WTC11 (cell line): ENCODE measurements around the gene OPA1. TPM values are rescaled to one million over a fixed set of nuclear protein-coding genes. Genes with fewer than 3 reads are reported as not detected.

Source experiments
- ATAC-seq: fragments of 200-7000 bp; cut with Tn5 transposase; 2 replicates; pipeline ENCODE4 v1.10.0; 2021; ENCODE audit warnings: mild to moderate bottlenecking, moderate library complexity
- CTCF ChIA-PET: fragments of 300-600 bp; sonication (Branson Sonifier 250); formaldehyde crosslinking; loops from one replicate; lab custom pipeline; 2021; ENCODE audit warnings: antibody characterized with exemption; lab: Charles Lee
- POLR2A ChIA-PET: fragments of 350-600 bp; sonication (Branson Sonifier 250); formaldehyde crosslinking; loops from one replicate; lab custom pipeline; 2021; ENCODE audit warnings: antibody characterized with exemption; lab: Charles Lee
- DNase-seq: peaks from one replicate; pipeline ENCODE4 v3.0.0; 2021; ENCODE audit warnings: low spot score
- H3K27ac Mint-ChIP-seq: 2 replicates; pipeline ENCODE4 v1.8.0; 2021; ENCODE audit warnings: mixed read lengths
- H3K27me3 Mint-ChIP-seq: 2 replicates; pipeline ENCODE4 v1.8.0; 2021; ENCODE audit warnings: low read depth, mild to moderate bottlenecking, moderate library complexity, mixed read lengths
- H3K36me3 Mint-ChIP-seq: 2 replicates; pipeline ENCODE4 v1.8.0; 2021; ENCODE audit warnings: mixed read lengths
- H3K4me1 Mint-ChIP-seq: 2 replicates; pipeline ENCODE4 v1.8.0; 2022; ENCODE audit warnings: mixed read lengths
- H3K4me3 Mint-ChIP-seq: 2 replicates; pipeline ENCODE4 v1.8.0; 2021; ENCODE audit warnings: mild to moderate bottlenecking, moderate library complexity, mixed read lengths
- H3K9me3 Mint-ChIP-seq: 2 replicates; pipeline ENCODE4 v1.8.0; 2021; ENCODE audit warnings: mixed read lengths
- ATF1 ChIP-seq: sonication (generic); formaldehyde crosslinking; IDR thresholded peaks from 2 replicates; pipeline ENCODE4 v1.8.1; 2023; ENCODE audit warnings: mild to moderate bottlenecking, moderate library complexity, missing genetic modification reagents
- ELF4 ChIP-seq: sonication (generic); formaldehyde crosslinking; IDR thresholded peaks from 2 replicates; pipeline ENCODE4 v1.8.1; 2022; ENCODE audit warnings: low read depth, mild to moderate bottlenecking, moderate library complexity, missing genetic modification reagents
- GABPB1 ChIP-seq: sonication (generic); formaldehyde crosslinking; IDR thresholded peaks from 2 replicates; pipeline ENCODE4 v1.8.1; 2023; ENCODE audit warnings: mild to moderate bottlenecking, missing genetic modification reagents
- KAT7 ChIP-seq: sonication (generic); formaldehyde crosslinking; IDR thresholded peaks from 2 replicates; pipeline ENCODE4 v1.8.1; 2023; ENCODE audit warnings: missing genetic modification reagents, mild to moderate bottlenecking, borderline replicate concordance
- MYBL2 ChIP-seq: sonication (generic); formaldehyde crosslinking; IDR thresholded peaks from 2 replicates; pipeline ENCODE4 v1.8.1; 2023; ENCODE audit warnings: mild to moderate bottlenecking, moderate library complexity, missing genetic modification reagents
- NFYB ChIP-seq: sonication (generic); formaldehyde crosslinking; conservative IDR thresholded peaks from 2 replicates; pipeline ENCODE4 v1.8.0; 2022; ENCODE audit warnings: low read depth, missing genetic modification reagents
- RELA ChIP-seq: sonication (generic); formaldehyde crosslinking; IDR thresholded peaks from 2 replicates; pipeline ENCODE4 v1.8.1; 2022; ENCODE audit warnings: missing genetic modification reagents, mild to moderate bottlenecking, borderline replicate concordance
- SMAD4 ChIP-seq: sonication (generic); formaldehyde crosslinking; IDR thresholded peaks from 2 replicates; pipeline ENCODE4 v1.8.0; 2022; ENCODE audit warnings: mild to moderate bottlenecking, missing genetic modification reagents
- SOX15 ChIP-seq: fragments of 250-450 bp; sonication (Bioruptor Pico); IDR thresholded peaks from 2 replicates; pipeline ENCODE4 v1.9.0; 2021; ENCODE audit warnings: mild to moderate bottlenecking
- ZBTB21 ChIP-seq: sonication (generic); formaldehyde crosslinking; IDR thresholded peaks from 2 replicates; pipeline ENCODE4 v1.8.1; 2023; ENCODE audit warnings: mild to moderate bottlenecking, missing genetic modification reagents, borderline replicate concordance
- ZNF121 ChIP-seq: sonication (generic); formaldehyde crosslinking; IDR thresholded peaks from 2 replicates; pipeline ENCODE4 v1.8.0; 2023; ENCODE audit warnings: missing genetic modification reagents
- ZNF396 ChIP-seq: fragments of 250-450 bp; sonication (Bioruptor Pico); IDR thresholded peaks from 2 replicates; pipeline ENCODE4 v1.8.0; 2021; ENCODE audit warnings: mild to moderate bottlenecking, moderate library complexity, borderline replicate concordance
- total RNA-seq: library from RNA; stranded (reverse); gene quantifications from 3 replicates; pipeline ENCODE4 v1.2.3, GENCODE V29; 2021
- TF ChIP-seq, protein P1 (sequence below): sonication (generic); formaldehyde crosslinking; IDR thresholded peaks from 2 replicates; pipeline ENCODE4 v1.8.1; 2023; ENCODE audit warnings: mild to moderate bottlenecking, missing genetic modification reagents
- TF ChIP-seq, protein P2 (sequence below): sonication (generic); formaldehyde crosslinking; IDR thresholded peaks from 2 replicates; pipeline ENCODE4 v1.8.0; 2022; ENCODE audit warnings: mild to moderate bottlenecking, missing genetic modification reagents
- TF ChIP-seq, protein P3 (sequence below): sonication (generic); formaldehyde crosslinking; IDR thresholded peaks from 2 replicates; pipeline ENCODE4 v1.8.0; 2023; ENCODE audit warnings: mild to moderate bottlenecking, missing genetic modification reagents
- TF ChIP-seq, protein P4 (sequence below): sonication (generic); formaldehyde crosslinking; IDR thresholded peaks from 2 replicates; pipeline ENCODE4 v1.8.1; 2023; ENCODE audit warnings: mild to moderate bottlenecking, missing genetic modification reagents, moderate library complexity
- TF ChIP-seq, protein P5 (sequence below): sonication (generic); formaldehyde crosslinking; IDR thresholded peaks from 2 replicates; pipeline ENCODE4 v1.8.0; 2022; ENCODE audit warnings: missing genetic modification reagents
- TF ChIP-seq, protein P6 (sequence below): fragments of 250-450 bp; sonication (Bioruptor Pico); IDR thresholded peaks from 2 replicates; pipeline ENCODE4 v1.9.0; 2021; ENCODE audit warnings: mild to moderate bottlenecking
- TF ChIP-seq, protein P7 (sequence below): sonication (generic); formaldehyde crosslinking; IDR thresholded peaks from 2 replicates; pipeline ENCODE4 v1.8.0; 2022; ENCODE audit warnings: mild to moderate bottlenecking, missing genetic modification reagents

OPA1 gene
- total RNA-seq, 1 experiment from 2014 or later: 84.7 TPM

DNA sequence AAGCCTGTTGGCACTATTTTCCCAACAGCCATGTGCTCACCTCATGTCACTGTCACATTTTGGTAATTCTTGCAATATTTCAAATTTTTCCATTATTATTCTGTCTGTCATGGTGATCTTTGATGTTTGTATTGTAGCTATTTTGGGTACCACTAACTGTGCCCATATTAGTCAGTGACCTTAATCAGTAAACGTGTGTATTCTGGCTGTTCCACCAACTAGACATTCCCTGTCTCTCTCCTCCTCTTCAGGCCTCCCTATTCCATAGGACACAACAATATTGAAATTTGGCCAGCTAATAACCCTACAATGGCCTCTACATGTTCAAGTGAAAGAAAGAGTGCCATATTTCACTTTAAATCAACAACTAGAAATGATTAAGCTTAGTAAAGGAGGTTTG is 88.6 kb downstream of the OPA1 start:
- ChIA-PET CTCF (interaction anchor here (0.7 kb wide), 1 partner anchor 23 kb away, joined by 4 read pairs; no protein-coding TSS in a partner anchor), POLR2A (interaction anchor here (0.5 to 1.1 kb wide), 2 partner anchors 10 to 64 kb away, joined by 3 read pairs; no protein-coding TSS in a partner anchor)
- Mint-ChIP-seq H3K27me3 (no peaks in the 10 kb centered on the region), H3K36me3 (no peaks in the 10 kb centered on the region), H3K4me3 (no peak overlapping the region), H3K27ac (no peak overlapping the region), H3K4me1 (peaks cover 9% of the 10 kb centered on the region), H3K9me3 (no peaks in the 10 kb centered on the region)
- TF ChIP-seq SMAD4 (CRISPR knock-in tag) (no peak), MYBL2 (CRISPR knock-in tag) (no peak), NFYB (CRISPR knock-in tag) (no peak), GABPB1 (no peak), RELA (no peak)
- TF ChIP-seq, protein P1, sequence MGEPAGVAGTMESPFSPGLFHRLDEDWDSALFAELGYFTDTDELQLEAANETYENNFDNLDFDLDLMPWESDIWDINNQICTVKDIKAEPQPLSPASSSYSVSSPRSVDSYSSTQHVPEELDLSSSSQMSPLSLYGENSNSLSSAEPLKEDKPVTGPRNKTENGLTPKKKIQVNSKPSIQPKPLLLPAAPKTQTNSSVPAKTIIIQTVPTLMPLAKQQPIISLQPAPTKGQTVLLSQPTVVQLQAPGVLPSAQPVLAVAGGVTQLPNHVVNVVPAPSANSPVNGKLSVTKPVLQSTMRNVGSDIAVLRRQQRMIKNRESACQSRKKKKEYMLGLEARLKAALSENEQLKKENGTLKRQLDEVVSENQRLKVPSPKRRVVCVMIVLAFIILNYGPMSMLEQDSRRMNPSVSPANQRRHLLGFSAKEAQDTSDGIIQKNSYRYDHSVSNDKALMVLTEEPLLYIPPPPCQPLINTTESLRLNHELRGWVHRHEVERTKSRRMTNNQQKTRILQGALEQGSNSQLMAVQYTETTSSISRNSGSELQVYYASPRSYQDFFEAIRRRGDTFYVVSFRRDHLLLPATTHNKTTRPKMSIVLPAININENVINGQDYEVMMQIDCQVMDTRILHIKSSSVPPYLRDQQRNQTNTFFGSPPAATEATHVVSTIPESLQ (CRISPR knock-in tag): no peak
- TF ChIP-seq, protein P2, sequence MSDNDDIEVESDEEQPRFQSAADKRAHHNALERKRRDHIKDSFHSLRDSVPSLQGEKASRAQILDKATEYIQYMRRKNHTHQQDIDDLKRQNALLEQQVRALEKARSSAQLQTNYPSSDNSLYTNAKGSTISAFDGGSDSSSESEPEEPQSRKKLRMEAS (CRISPR knock-in tag): no peak
- TF ChIP-seq, protein P3, sequence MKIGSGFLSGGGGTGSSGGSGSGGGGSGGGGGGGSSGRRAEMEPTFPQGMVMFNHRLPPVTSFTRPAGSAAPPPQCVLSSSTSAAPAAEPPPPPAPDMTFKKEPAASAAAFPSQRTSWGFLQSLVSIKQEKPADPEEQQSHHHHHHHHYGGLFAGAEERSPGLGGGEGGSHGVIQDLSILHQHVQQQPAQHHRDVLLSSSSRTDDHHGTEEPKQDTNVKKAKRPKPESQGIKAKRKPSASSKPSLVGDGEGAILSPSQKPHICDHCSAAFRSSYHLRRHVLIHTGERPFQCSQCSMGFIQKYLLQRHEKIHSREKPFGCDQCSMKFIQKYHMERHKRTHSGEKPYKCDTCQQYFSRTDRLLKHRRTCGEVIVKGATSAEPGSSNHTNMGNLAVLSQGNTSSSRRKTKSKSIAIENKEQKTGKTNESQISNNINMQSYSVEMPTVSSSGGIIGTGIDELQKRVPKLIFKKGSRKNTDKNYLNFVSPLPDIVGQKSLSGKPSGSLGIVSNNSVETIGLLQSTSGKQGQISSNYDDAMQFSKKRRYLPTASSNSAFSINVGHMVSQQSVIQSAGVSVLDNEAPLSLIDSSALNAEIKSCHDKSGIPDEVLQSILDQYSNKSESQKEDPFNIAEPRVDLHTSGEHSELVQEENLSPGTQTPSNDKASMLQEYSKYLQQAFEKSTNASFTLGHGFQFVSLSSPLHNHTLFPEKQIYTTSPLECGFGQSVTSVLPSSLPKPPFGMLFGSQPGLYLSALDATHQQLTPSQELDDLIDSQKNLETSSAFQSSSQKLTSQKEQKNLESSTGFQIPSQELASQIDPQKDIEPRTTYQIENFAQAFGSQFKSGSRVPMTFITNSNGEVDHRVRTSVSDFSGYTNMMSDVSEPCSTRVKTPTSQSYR (CRISPR knock-in tag): no peak
- TF ChIP-seq, protein P4, sequence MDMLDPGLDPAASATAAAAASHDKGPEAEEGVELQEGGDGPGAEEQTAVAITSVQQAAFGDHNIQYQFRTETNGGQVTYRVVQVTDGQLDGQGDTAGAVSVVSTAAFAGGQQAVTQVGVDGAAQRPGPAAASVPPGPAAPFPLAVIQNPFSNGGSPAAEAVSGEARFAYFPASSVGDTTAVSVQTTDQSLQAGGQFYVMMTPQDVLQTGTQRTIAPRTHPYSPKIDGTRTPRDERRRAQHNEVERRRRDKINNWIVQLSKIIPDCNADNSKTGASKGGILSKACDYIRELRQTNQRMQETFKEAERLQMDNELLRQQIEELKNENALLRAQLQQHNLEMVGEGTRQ (CRISPR knock-in tag): no peak
- DNase-seq (no peak), ATAC-seq (no peak)

DNA sequence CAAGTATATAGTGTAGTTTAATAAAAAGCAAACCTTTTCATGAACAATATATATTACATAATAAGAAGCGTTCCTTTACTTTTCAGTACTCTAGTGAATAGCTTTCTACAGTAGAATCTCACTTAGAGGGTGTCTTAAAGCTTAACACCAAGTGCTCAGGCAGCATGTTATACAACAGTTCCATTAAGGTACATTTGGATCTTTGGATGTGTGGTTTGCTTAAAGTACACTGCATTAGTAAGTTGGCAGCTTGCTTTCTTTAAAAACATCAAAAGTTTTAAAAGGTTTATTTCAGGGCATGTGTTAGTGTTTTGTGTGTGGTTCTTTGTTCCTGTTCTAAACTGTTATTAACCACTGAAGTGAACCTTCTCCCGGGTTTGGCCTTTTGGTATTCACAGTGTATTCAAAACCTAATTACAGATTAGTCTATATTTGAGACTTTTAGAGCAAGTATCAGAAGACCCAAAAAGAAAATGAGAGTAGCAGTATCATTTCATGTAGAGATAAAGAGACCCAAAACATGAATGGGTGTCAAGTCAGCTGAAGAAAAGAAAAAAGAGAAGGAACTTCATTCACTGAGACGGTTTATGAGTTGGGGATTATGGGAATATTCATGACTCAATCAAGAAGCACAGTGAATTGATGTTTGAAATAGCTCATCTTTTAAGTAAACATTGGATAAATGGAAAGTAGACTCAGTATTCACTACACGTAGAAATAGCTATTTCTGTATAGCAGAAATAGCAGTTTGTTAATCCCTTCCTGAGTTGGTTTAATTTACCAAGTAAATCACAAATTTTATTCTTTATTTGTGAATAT is 93.9 kb downstream of the OPA1 start:
- Mint-ChIP-seq H3K27me3 (no peaks in the 10 kb centered on the region; the same call in 1 of the 2 replicates), H3K36me3 (no peaks in the 10 kb centered on the region), H3K4me1 (peaks cover 5% of the 10 kb centered on the region; the same call in 1 of the 2 replicates), H3K9me3 (no peaks in the 10 kb centered on the region), H3K4me3 (no peak overlapping the region), H3K27ac (no peak overlapping the region)
- CTCF ChIA-PET: no interaction called here
- POLR2A ChIA-PET: no interaction called here
- ATAC-seq: no peak
- DNase-seq: no peak
- TF ChIP-seq ZNF121 (no peak), GABPB1 (no peak), SOX15 (CRISPR knock-in tag) (no peak), ELF4 (CRISPR knock-in tag) (no peak), ZNF396 (no peak), ATF1 (CRISPR knock-in tag) (no peak), ZBTB21 (CRISPR knock-in tag) (no peak), MYBL2 (CRISPR knock-in tag) (no peak), KAT7 (CRISPR knock-in tag) (no peak)
- TF ChIP-seq, protein P5, sequence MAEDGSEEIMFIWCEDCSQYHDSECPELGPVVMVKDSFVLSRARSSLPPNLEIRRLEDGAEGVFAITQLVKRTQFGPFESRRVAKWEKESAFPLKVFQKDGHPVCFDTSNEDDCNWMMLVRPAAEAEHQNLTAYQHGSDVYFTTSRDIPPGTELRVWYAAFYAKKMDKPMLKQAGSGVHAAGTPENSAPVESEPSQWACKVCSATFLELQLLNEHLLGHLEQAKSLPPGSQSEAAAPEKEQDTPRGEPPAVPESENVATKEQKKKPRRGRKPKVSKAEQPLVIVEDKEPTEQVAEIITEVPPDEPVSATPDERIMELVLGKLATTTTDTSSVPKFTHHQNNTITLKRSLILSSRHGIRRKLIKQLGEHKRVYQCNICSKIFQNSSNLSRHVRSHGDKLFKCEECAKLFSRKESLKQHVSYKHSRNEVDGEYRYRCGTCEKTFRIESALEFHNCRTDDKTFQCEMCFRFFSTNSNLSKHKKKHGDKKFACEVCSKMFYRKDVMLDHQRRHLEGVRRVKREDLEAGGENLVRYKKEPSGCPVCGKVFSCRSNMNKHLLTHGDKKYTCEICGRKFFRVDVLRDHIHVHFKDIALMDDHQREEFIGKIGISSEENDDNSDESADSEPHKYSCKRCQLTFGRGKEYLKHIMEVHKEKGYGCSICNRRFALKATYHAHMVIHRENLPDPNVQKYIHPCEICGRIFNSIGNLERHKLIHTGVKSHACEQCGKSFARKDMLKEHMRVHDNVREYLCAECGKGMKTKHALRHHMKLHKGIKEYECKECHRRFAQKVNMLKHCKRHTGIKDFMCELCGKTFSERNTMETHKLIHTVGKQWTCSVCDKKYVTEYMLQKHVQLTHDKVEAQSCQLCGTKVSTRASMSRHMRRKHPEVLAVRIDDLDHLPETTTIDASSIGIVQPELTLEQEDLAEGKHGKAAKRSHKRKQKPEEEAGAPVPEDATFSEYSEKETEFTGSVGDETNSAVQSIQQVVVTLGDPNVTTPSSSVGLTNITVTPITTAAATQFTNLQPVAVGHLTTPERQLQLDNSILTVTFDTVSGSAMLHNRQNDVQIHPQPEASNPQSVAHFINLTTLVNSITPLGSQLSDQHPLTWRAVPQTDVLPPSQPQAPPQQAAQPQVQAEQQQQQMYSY: no peak
- TF ChIP-seq, protein P6, sequence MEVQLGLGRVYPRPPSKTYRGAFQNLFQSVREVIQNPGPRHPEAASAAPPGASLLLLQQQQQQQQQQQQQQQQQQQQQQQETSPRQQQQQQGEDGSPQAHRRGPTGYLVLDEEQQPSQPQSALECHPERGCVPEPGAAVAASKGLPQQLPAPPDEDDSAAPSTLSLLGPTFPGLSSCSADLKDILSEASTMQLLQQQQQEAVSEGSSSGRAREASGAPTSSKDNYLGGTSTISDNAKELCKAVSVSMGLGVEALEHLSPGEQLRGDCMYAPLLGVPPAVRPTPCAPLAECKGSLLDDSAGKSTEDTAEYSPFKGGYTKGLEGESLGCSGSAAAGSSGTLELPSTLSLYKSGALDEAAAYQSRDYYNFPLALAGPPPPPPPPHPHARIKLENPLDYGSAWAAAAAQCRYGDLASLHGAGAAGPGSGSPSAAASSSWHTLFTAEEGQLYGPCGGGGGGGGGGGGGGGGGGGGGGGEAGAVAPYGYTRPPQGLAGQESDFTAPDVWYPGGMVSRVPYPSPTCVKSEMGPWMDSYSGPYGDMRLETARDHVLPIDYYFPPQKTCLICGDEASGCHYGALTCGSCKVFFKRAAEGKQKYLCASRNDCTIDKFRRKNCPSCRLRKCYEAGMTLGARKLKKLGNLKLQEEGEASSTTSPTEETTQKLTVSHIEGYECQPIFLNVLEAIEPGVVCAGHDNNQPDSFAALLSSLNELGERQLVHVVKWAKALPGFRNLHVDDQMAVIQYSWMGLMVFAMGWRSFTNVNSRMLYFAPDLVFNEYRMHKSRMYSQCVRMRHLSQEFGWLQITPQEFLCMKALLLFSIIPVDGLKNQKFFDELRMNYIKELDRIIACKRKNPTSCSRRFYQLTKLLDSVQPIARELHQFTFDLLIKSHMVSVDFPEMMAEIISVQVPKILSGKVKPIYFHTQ: no peak
- TF ChIP-seq, protein P7, sequence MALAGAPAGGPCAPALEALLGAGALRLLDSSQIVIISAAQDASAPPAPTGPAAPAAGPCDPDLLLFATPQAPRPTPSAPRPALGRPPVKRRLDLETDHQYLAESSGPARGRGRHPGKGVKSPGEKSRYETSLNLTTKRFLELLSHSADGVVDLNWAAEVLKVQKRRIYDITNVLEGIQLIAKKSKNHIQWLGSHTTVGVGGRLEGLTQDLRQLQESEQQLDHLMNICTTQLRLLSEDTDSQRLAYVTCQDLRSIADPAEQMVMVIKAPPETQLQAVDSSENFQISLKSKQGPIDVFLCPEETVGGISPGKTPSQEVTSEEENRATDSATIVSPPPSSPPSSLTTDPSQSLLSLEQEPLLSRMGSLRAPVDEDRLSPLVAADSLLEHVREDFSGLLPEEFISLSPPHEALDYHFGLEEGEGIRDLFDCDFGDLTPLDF: no peak
